Gastrocnemius medialis (tissue), 4 donors: ENCODE results near the gene CCDC154. TPM values are rescaled to one million over a fixed set of nuclear protein-coding genes. Genes with fewer than 3 reads are reported as not detected.

Experiments used
- ATAC-seq, 2 donors: fragments of 150-250 bp; one replicate each; pipeline ENCODE4 v1.9.1; 2016
- DNase-seq, 2 donors: peaks; one replicate each; pipeline ENCODE4 v3.0.0-alpha.2; 2019
- H3K27ac ChIP-seq, 4 donors: fragments of 200-600 bp; sonication (generic); 1 replicate in 1 of 4; 2 replicates in 3 of 4; pipeline ENCODE4 v1.5.1; 2016 to 2018; ENCODE audit warnings: mild to moderate bottlenecking in 2 of 4, moderate library complexity in 1 of 4
- H3K27me3 ChIP-seq, 3 donors: fragments of 200-600 bp; sonication (generic) in 2 of 3; 1 replicate in 1 of 3; 2 replicates in 2 of 3; pipeline versions ENCODE4 v1.5.1 to v1.6.0; 2016 to 2019; ENCODE audit warnings: mild to moderate bottlenecking in 1 of 3, moderate library complexity in 1 of 3
- H3K36me3 ChIP-seq, 2 donors: fragments of 200-600 bp; sonication (generic) in 1 of 2; one replicate each; pipeline ENCODE4 v1.5.1; 2017 to 2018
- H3K4me1 ChIP-seq, 2 donors: fragments of 200-600 bp; sonication (generic) in 1 of 2; one replicate each; pipeline ENCODE4 v1.5.1; 2016 to 2017; ENCODE audit warnings: mild to moderate bottlenecking in 2 of 2
- H3K4me3 ChIP-seq, 4 donors: fragments of 200-600 bp; sonication (generic) in 3 of 4; 1 replicate in 1 of 4; 2 replicates in 3 of 4; pipeline ENCODE4 v1.5.1; 2016 to 2019; ENCODE audit warnings: mild to moderate bottlenecking in 2 of 4
- H3K9me3 ChIP-seq, 3 donors: fragments of 200-600 bp; sonication (generic) in 2 of 3; 1 replicate in 1 of 3; 2 replicates in 2 of 3; pipeline ENCODE4 v1.5.1; 2016 to 2019
- POLR2A ChIP-seq, 2 donors: fragments of 450-650 bp; IDR thresholded peaks; one replicate each; pipeline ENCODE4 v1.6.1; 2017; ENCODE audit warnings: antibody characterized with exemption in 2 of 2, mild to moderate bottlenecking in 2 of 2, moderate library complexity in 2 of 2
- in situ Hi-C, 4 donors: fragments of 200-750 bp; cut with MboI; loops; one replicate each; pipeline versions ENCODE4 v1.15.0 to v1.8.0; 2017; ENCODE audit warnings: low sequenced_read_pairs in 4 of 4
- intact Hi-C: fragments of 100-400 bp; cut with DNase I; formaldehyde crosslinking; loops from one replicate; pipeline ENCODE4 v1.15.1; 2023; ENCODE audit warnings: low total_unique reads
- total RNA-seq, 4 donors: library from RNA; depleted of rRNA; stranded (reverse); fragments of >200 nt; gene quantifications; one replicate each; pipeline versions ENCODE4 v1.1.0 to v1.2.3, GENCODE V29; 2016
- TF ChIP-seq, protein P1 (sequence below), 5 experiments: fragments of 450-650 bp in 3 of 5; fragments of 200-600 bp in 2 of 5; sonication (generic) in 2 of 5; IDR thresholded peaks in 4 of 5; conservative IDR thresholded peaks in 1 of 5; 1 replicate in 4 of 5; 2 replicates in 1 of 5; pipeline ENCODE4 v1.5.1; 2016 to 2019; ENCODE audit warnings: antibody characterized with exemption in 5 of 5, mild to moderate bottlenecking in 3 of 5, moderate library complexity in 3 of 5

The CCDC154 gene
- total RNA-seq, 4 donors from 2014 or later = 0.40 TPM; not detected in 3

DNA sequence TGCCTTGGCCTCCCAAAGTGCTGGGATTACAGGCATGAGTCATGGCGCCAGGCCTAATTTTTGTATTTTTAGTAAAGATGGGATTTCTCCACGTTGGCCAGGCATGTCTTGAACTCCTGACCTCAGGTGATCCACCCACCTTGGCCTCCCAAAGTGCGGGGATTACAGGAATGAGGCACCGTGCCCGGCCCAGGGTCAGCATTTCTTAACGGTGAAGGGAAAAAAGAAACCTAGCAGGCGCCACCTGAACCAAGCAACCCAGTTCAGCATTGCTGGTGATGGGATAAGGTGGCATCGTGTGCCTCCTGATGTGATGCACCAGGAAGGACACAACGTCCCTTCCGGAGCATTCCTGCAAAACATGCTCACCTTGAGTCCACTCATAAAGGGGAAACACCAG, 32.7 kb upstream of the CCDC154 start:
- TF ChIP-seq, protein P1, sequence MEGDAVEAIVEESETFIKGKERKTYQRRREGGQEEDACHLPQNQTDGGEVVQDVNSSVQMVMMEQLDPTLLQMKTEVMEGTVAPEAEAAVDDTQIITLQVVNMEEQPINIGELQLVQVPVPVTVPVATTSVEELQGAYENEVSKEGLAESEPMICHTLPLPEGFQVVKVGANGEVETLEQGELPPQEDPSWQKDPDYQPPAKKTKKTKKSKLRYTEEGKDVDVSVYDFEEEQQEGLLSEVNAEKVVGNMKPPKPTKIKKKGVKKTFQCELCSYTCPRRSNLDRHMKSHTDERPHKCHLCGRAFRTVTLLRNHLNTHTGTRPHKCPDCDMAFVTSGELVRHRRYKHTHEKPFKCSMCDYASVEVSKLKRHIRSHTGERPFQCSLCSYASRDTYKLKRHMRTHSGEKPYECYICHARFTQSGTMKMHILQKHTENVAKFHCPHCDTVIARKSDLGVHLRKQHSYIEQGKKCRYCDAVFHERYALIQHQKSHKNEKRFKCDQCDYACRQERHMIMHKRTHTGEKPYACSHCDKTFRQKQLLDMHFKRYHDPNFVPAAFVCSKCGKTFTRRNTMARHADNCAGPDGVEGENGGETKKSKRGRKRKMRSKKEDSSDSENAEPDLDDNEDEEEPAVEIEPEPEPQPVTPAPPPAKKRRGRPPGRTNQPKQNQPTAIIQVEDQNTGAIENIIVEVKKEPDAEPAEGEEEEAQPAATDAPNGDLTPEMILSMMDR (IDR thresholded peaks at IDR 0.05 in 4 of 5, conservative IDR thresholded peaks at IDR 0.05 in 1 of 5) = no peak
- in situ Hi-C loops (no loop called here), intact Hi-C loops (loop anchor here (5.0 to 10.0 kb wide), 2 partner anchors 135 to 208 kb away; partner anchors contain the start of genes CRAMP1 and IFT140)
- no peaks in the 10 kb centered on the region for H3K36me3 ChIP-seq
- DNase-seq (no peak), ATAC-seq (no peak)
- peaks cover 14 to 27% of the 10 kb centered on the region in 2 donors for H3K4me1 ChIP-seq
- no peak overlapping the region for H3K4me3 ChIP-seq
- H3K27ac ChIP-seq = no peak overlapping the region
- no peaks in the 10 kb centered on the region for H3K27me3 ChIP-seq
- H3K9me3 ChIP-seq = no peaks in the 10 kb centered on the region

DNA sequence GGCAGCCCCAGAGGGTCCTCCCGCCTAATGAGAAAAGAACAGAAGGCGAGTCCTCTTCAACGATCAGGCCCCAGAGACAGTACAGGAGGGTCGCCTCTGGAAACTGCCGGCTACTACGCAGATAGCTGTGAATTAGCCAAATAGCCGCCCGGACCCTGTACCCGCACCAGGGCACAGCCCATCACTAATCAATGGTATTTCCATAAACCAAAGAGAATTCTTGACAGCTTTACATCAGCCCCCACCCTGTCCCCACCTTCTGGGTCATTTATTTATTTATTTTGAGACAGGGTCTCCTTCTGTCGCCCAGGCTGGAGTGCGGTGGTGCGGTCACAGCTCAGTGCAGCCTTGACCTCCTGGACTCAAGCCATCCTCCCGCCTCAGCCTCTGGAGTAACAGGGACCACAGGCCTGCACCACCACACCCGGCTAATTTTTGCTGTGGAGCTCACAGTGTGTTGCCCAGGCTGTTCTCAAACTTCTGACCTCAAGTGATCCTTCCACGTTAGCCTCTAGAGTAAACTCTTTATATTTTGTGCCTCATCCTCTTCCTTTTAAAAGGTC, 31.3 kb upstream of the CCDC154 start:
- peak in 1 of 2 donors; percentile 4 for ATAC-seq
- in situ Hi-C loops = no loop called here
- DNase-seq = no peak

DNA sequence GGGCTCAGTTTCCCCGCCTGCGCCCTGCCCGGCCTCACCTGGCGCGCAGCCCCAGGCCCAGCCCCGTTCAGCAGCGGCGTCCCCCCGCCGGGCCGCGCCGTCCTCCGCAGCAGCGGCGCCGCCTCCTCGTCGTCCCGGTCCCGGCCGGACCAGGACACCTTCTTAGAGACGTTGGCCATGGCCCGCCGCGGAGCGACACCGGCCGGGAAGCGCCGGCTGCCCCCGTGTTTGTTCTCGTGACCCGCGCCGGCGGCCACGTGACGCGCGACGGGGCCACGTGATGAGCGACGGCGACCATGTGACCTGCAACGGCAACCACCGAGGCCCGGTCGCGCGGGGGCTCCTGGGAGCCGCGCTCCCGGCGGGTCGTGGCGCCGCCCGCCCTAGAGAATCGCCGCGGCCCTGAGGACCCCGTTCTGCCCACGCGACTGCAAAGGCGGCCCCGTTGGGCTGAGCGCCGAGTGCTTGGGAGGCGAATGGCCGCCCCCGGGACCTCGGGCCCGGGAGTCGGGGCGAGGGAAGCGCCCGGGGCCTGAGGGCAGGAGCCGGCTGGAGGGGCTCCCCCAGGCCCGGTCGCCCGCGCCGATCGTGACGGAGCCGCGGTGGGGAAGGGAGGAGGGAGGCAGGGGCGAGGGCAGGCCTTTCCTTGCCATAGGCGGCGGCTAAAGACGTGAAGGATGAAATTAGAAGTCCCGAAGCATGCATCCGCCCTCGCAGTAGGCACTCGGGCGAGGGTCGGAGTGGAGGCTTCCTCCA, 30.6 kb upstream of the CCDC154 start, which contains the start of gene CLCN7:
Gene CLCN7, minus strand, starts transcription at position 233 of the 756 bp plus-strand sequence. Its CDS starts 54 bp downstream, at position 179.
- peak; percentile 95 to 97 for TF ChIP-seq POLR2A (IDR thresholded peaks at IDR 0.05)
- TF ChIP-seq, protein P1 (IDR thresholded peaks at IDR 0.05 in 4 of 5, conservative IDR thresholded peaks at IDR 0.05 in 1 of 5) = peak in 2 of 5 experiments; percentile 21 to 56
- ATAC-seq (peak; percentile 93 to 97), DNase-seq (peak; percentile 86 to 91)
- in situ Hi-C loops (no loop called here), intact Hi-C loops (loop anchor here (1.0 to 10.0 kb wide), 6 partner anchors 18 to 210 kb away; partner anchors contain the start of genes CRAMP1, IFT140, TELO2 and UBE2I)
- H3K9me3 ChIP-seq = no peaks in the 10 kb centered on the region
- peaks cover 14 to 27% of the 10 kb centered on the region in 2 donors for H3K4me1 ChIP-seq
- no peaks in the 10 kb centered on the region for H3K27me3 ChIP-seq
- peak within 1 kb of the TSS; percentile 90 to 98 (median 94) for H3K27ac ChIP-seq
- H3K4me3 ChIP-seq = peak within 1 kb of the TSS; percentile 80 to 100 (median 86)
- H3K36me3 ChIP-seq = no peaks in the 10 kb centered on the region

More for the DNA sequence above, 31.3 kb upstream of the CCDC154 start:
- no peaks in the 10 kb centered on the region for H3K9me3 ChIP-seq
- peak overlapping the region; percentile 90 to 98 (median 94) for H3K27ac ChIP-seq
- peaks cover 14 to 27% of the 10 kb centered on the region in 2 donors for H3K4me1 ChIP-seq
- TF ChIP-seq, protein P1 (IDR thresholded peaks at IDR 0.05 in 4 of 5, conservative IDR thresholded peaks at IDR 0.05 in 1 of 5) = no peak
- no peak for TF ChIP-seq POLR2A (IDR thresholded peaks at IDR 0.05)
- H3K36me3 ChIP-seq = no peaks in the 10 kb centered on the region
- H3K4me3 ChIP-seq = peak overlapping the region; percentile 80 to 100 (median 86)
- no peaks in the 10 kb centered on the region for H3K27me3 ChIP-seq
- intact Hi-C loops = loop anchor here (1.0 to 10.0 kb wide), 5 partner anchors 18 to 209 kb away; partner anchors contain the start of genes CRAMP1, IFT140, TELO2 and UQCC4

DNA sequence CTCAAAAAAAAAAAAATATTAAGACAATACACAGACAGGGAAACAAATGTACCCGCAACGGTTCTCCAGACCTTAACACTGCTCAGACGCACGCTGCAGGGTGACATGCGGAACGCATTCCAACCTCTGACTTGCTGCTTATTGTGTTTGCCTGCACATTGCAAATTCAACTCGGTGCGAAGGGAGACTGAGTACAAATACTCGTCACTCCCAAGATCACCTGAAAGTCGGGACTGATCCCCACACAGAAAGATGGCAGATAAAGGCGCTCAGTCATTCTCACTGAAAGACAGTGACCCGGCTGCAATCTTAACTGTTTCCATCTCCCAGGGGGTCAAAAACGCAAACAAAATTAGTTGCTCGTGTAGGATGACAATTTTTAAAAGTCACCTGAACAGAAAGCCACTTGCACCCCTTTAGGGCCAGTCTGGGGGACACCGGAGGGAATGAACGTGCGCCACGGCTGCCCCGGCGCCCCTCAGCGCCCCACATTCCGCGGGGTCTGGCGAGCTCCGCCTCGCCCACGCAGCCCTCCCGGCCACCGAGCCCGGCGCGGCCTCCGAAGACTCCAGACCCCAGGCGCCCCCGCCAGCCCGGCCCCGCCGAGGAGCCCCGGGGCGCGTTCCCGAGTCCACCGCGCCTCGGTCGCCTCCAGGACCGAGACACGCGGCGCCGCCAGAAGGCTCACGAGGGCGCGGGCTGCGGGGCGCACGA, 29.9 kb upstream of the CCDC154 start:
- TF ChIP-seq, protein P1 (IDR thresholded peaks at IDR 0.05 in 4 of 5, conservative IDR thresholded peaks at IDR 0.05 in 1 of 5) = no peak
- no peak for TF ChIP-seq POLR2A (IDR thresholded peaks at IDR 0.05)
- ATAC-seq (no peak), DNase-seq (no peak)
- Histone ChIP-seq H3K27me3 (no peaks in the 10 kb centered on the region), H3K4me1 (peaks cover 14 to 27% of the 10 kb centered on the region in 2 donors), H3K36me3 (no peaks in the 10 kb centered on the region), H3K9me3 (no peaks in the 10 kb centered on the region), H3K27ac (peak overlapping the region; percentile 90 to 98 (median 94)), H3K4me3 (peak overlapping the region; percentile 80 to 100 (median 86))
- in situ Hi-C loops (no loop called here), intact Hi-C loops (loop anchor here (2.0 to 10.0 kb wide), 3 partner anchors 53 to 211 kb away; partner anchors contain the start of genes UBE2I and UQCC4)
